ENCODE measurements around the gene TCTN3. TPM values are rescaled to one million over a fixed set of nuclear protein-coding genes. Genes with fewer than 3 reads are reported as not detected.

TCTN3 gene, protein sequence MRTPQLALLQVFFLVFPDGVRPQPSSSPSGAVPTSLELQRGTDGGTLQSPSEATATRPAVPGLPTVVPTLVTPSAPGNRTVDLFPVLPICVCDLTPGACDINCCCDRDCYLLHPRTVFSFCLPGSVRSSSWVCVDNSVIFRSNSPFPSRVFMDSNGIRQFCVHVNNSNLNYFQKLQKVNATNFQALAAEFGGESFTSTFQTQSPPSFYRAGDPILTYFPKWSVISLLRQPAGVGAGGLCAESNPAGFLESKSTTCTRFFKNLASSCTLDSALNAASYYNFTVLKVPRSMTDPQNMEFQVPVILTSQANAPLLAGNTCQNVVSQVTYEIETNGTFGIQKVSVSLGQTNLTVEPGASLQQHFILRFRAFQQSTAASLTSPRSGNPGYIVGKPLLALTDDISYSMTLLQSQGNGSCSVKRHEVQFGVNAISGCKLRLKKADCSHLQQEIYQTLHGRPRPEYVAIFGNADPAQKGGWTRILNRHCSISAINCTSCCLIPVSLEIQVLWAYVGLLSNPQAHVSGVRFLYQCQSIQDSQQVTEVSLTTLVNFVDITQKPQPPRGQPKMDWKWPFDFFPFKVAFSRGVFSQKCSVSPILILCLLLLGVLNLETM
- 30.1 and 38.9 TPM in 2 replicates for total RNA-seq

DNA sequence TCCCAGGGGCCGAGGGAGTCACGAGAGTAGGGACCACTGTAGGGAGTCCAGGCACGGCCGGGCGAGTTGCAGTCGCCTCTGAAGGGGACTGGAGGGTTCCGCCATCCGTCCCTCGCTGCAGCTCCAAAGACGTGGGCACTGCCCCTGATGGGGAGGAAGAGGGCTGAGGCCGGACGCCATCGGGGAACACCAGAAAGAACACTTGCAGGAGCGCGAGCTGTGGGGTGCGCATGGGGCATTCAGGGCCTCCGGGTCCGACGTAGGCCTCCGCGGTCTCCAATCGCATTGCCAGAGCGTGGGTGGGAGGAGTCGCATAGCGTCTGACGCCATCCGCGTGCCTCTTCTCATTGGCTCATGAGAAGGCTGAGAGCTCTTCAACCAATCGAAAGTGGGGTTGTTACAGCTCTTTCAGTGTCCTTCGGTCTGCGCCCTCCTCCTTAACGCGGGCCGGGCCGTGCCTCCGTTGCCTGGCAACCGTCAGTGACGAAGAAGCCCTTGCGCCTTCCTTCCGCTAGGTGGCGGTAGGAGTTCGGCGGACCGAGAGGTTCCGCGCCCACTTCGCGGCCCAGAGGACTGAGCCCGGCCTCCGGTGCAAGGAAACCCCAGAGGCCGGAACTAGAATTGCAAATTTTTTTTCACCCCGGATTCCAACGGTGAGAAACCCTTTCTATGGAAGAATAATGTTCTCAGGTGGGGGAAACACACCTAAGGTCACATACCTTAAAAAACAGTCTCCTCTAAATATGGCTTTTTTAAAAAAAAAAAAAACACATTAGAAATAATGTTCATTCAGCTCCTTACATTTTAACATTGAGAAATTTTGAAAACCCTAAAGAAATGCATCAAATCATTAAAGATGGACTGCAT, at the start of gene TCTN3:
TSS of gene TCTN3 (minus strand) at position 260 of the 867 bp plus-strand sequence. CDS start at position 232, 28 bp downstream.

DNA sequence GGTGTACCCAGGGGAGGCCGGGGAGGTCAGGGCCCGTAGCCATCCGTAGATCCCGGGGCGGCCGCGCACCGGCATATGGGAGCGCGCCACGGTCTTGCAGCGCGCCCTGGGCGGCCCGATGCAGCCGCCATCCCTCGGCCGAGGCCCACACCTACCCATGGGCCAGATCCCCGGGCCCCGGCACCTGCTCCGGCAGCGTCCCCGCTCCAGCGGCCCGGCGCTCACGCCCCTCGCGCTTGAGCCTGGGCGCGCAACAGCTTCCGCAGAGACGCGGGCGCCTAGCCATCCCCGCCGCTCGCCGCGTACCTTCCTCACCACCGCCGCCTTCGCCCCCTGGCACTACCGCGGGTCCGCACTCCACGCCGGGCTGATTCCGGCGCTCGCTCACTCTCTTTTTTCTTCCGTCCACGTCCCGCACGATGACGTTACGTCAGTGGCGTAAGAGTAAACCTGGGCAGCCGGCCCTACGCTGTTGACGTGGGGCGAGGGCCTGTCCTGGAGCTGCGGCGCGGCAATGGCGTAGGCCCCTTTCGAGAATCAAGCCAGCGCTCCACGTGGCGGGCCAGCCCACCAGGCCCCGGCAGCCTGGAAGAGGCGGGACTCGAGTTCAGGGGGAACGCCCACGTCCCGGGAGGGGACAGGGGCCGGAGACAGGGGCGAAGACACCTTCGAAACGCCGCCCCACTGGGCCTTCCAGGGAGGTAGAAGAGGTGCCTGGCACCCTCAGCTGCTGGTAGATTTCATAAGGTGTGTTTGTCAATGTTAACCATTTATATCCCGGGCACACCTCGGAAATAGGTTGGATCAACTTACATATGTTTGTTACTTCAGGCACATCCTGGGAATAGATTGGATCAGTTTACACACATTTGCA, 37.2 kb downstream of the TCTN3 start, which contains the start of gene ALDH18A1:
TSS of gene ALDH18A1 (minus strand) at position 421 of the 874 bp plus-strand sequence. CDS start 3,334 bp downstream, outside the sequence.

Other genes with a start within 250 kb of the TCTN3 start
- gene SORBS1, start 132.6 kb downstream of the TCTN3 start, total RNA-seq, result 0.19 and 1.1 TPM in 2 replicates
- gene ALDH18A1, start 37.2 kb downstream of the TCTN3 start, total RNA-seq, result 182 and 200 TPM in 2 replicates
- gene ENTPD1, start 62.2 kb upstream of the TCTN3 start, total RNA-seq, result 0.58 and 4.2 TPM in 2 replicates
- gene CC2D2B, start 214.0 kb upstream of the TCTN3 start, total RNA-seq, result under 0.01 and 0.19 TPM in 2 replicates

All from regular cardiac myocyte (primary cell).